Thoracic aorta (tissue), 2 donors: ENCODE data around the gene MAGI1. TPM values are rescaled to one million over a fixed set of nuclear protein-coding genes. Genes with fewer than 3 reads are reported as not detected.

ENCODE experiments used
- ATAC-seq: fragments of 150-250 bp; one replicate; pipeline ENCODE4 v1.8.0; 2017; ENCODE audit warnings: low read depth; ENCODE audit not compliant: insufficient number of reproducible peaks, low FRiP score
- DNase-seq: peaks from one replicate; pipeline ENCODE4 v3.0.0-alpha.2; 2020; ENCODE audit warnings: low spot score
- H3K27ac ChIP-seq, 2 donors: fragments of 200-600 bp; sonication (generic); 1 replicate in 1 of 2; 2 replicates in 1 of 2; pipeline ENCODE4 v1.5.1; 2016; ENCODE audit warnings: mild to moderate bottlenecking in 2 of 2, moderate library complexity in 2 of 2
- H3K27me3 ChIP-seq: fragments of 200-600 bp; sonication (generic); replicated peaks from 2 replicates; pipeline ENCODE4 v1.6.0; 2016; ENCODE audit warnings: mild to moderate bottlenecking; ENCODE audit not compliant: insufficient read depth
- H3K36me3 ChIP-seq: fragments of 200-600 bp; sonication (generic); one replicate; pipeline ENCODE4 v1.5.1; 2016
- H3K4me1 ChIP-seq, 2 donors: fragments of 200-600 bp; sonication (generic); 1 replicate in 1 of 2; 2 replicates in 1 of 2; pipeline versions ENCODE4 v1.5.1 to v1.6.0; 2016; ENCODE audit warnings: low read depth in 2 of 2, mild to moderate bottlenecking in 1 of 2; ENCODE audit not compliant: control insufficient read depth in 1 of 2
- H3K4me3 ChIP-seq: fragments of 200-600 bp; sonication (generic); 2 replicates; pipeline ENCODE4 v1.5.1; 2016; ENCODE audit warnings: mild to moderate bottlenecking
- H3K9me3 ChIP-seq: fragments of 200-600 bp; sonication (generic); 2 replicates; pipeline ENCODE4 v1.5.1; 2016
- total RNA-seq, 2 donors: library from RNA; depleted of rRNA; stranded (reverse); fragments of >200 nt; gene quantifications; one replicate each; pipeline versions ENCODE4 v1.1.0 to v1.2.3, GENCODE V29; 2016
- TF ChIP-seq, protein P1 (sequence below): fragments of 200-600 bp; sonication (generic); IDR thresholded peaks from one replicate; pipeline ENCODE4 v1.5.1; 2019; ENCODE audit warnings: antibody characterized with exemption

Gene MAGI1
- total RNA-seq, 2 donors from 2014 or later = 48.2 to 88.5 TPM

DNA sequence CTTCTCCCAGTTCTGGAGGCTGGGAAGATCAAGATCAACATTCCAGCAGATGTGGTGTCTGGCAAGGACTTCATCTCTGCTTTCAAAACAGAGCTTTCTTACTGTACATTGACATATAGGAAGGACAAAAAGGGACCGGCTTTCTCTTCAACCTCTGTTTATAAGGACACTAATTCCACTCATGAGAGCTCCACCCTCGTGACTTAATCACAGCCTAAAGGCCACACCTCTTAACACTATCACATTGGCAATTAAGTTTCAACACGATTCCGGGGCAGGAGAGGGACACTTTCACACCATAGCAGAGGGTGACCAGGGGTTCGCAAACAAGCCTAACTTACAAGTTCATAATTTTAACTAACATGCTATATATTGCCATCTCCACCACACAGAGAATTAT is 231.5 kb downstream of the MAGI1 start:
- Histone ChIP-seq H3K4me3 (no peak overlapping the region), H3K27me3 (no peaks in the 10 kb centered on the region), H3K36me3 (no peaks in the 10 kb centered on the region), H3K9me3 (no peaks in the 10 kb centered on the region), H3K4me1 (peaks cover 0 to 18% of the 10 kb centered on the region in 2 donors), H3K27ac (no peak overlapping the region)
- DNase-seq (no peak), ATAC-seq (no peak)
- TF ChIP-seq, protein P1, sequence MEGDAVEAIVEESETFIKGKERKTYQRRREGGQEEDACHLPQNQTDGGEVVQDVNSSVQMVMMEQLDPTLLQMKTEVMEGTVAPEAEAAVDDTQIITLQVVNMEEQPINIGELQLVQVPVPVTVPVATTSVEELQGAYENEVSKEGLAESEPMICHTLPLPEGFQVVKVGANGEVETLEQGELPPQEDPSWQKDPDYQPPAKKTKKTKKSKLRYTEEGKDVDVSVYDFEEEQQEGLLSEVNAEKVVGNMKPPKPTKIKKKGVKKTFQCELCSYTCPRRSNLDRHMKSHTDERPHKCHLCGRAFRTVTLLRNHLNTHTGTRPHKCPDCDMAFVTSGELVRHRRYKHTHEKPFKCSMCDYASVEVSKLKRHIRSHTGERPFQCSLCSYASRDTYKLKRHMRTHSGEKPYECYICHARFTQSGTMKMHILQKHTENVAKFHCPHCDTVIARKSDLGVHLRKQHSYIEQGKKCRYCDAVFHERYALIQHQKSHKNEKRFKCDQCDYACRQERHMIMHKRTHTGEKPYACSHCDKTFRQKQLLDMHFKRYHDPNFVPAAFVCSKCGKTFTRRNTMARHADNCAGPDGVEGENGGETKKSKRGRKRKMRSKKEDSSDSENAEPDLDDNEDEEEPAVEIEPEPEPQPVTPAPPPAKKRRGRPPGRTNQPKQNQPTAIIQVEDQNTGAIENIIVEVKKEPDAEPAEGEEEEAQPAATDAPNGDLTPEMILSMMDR = no peak

DNA sequence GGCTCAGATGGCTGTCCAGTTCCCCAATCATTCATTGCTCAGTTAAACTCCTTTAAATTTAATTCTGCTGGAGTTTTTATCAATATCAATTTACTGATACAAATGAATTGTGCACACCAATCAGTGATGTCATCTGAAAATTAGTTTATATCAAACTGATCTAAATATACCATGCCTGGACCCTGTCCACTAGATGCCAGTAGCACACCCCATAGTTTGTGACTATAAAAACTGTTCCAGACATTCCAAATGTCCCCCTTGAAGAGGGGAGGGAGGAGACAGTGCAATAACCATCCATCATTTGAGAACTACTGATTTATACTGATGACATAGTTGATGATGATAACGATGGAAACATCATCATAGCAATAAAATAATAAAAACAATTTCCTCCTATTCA is 232.1 kb downstream of the MAGI1 start:
- Histone ChIP-seq H3K4me3 (no peak overlapping the region), H3K4me1 (peaks cover 0 to 12% of the 10 kb centered on the region in 2 donors), H3K36me3 (no peaks in the 10 kb centered on the region), H3K27me3 (no peaks in the 10 kb centered on the region), H3K27ac (no peak overlapping the region), H3K9me3 (no peaks in the 10 kb centered on the region)
- DNase-seq (no peak), ATAC-seq (no peak)
- TF ChIP-seq, protein P1 = no peak

DNA sequence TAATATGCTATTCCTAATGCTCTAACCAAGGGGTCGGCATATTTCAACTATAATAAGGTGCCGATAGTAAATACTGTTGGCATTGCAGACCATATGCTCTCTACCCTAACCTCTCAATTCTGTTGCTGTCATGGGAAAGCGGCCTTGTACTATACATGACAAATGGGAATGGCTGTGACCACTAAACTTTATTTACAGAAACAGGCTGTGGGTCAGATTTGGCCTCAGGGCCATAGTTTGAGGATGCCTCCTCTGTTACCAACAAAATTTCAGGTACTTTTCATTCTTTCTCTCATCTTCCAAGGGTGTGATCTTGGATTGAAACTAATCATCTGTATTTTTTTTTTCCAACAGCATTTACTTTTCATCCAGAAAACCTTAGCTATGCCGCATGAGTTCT is 242.0 kb downstream of the MAGI1 start:
- TF ChIP-seq, protein P1 = no peak
- H3K4me3 ChIP-seq = no peak overlapping the region
- no peaks in the 10 kb centered on the region for H3K36me3 ChIP-seq
- no peaks in the 10 kb centered on the region for H3K9me3 ChIP-seq
- H3K27ac ChIP-seq = no peak overlapping the region
- no peaks in the 10 kb centered on the region for H3K27me3 ChIP-seq
- no peaks in the 10 kb centered on the region for H3K4me1 ChIP-seq
- DNase-seq (no peak), ATAC-seq (no peak)

DNA sequence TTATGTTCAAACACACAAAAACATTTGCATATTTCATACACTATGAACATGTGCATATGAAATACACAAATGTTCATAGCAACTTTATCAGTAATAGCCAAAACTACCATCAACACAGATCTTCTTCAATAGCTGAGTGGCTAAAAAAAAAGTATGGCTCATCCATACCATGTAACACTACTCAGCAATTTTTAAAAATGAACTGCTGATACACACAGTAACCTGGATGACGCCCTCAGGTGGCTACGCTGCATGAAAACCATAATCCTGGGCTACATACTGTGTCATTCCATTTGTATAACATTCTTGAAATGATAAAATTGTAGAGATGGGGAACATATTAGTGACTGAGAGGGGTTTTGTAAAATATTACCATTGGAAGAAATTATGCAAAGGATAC is 243.6 kb downstream of the MAGI1 start:
- Histone ChIP-seq H3K36me3 (no peaks in the 10 kb centered on the region), H3K4me1 (no peaks in the 10 kb centered on the region), H3K9me3 (no peaks in the 10 kb centered on the region), H3K4me3 (no peak overlapping the region), H3K27ac (no peak overlapping the region), H3K27me3 (no peaks in the 10 kb centered on the region)
- TF ChIP-seq, protein P1 = no peak
- ATAC-seq (no peak), DNase-seq (no peak)

DNA sequence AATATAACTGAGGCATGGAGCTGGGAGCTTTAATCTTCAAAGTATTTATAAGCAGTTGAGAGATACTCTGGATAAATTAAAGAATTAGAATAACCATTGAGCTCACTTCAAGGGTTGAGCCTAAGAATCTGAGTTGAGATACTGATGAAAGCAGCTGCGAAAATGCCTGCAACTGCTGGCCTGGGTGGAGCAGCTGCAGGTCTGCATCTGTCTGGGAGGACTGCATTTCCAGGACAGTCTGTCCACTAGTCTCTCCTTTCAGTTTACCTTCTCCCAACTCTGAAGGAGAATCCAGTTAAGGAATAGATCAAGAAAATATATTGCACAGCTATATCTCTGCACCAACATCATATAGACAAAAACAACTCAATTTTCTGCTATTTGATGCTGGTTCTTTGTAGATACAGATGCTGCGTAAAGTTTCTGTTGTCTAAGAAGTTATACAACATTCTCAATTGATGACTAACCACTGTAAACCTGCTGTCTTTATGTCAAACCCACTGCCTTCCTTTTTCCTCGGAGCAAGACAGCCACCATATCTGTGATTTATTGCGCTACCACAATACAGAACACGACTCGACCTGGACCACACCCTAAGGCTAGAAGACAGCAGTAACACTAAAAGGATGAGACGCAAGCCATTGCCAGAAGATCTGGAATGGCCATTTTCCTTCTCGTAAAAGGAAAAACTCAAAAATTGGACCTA is 245.1 kb downstream of the MAGI1 start:
- no peak for DNase-seq
- Histone ChIP-seq H3K36me3 (no peaks in the 10 kb centered on the region), H3K27ac (no peak overlapping the region), H3K9me3 (no peaks in the 10 kb centered on the region), H3K4me3 (no peak overlapping the region), H3K27me3 (no peaks in the 10 kb centered on the region), H3K4me1 (no peaks in the 10 kb centered on the region)
- no peak for ATAC-seq
- TF ChIP-seq, protein P1 = no peak
